Measurements from ENCODE around the gene ABCC11. TPM values are rescaled to one million over a fixed set of nuclear protein-coding genes. Genes with fewer than 3 reads are reported as not detected.

The ABCC11 gene
- total and polyA plus RNA-seq, 2 of the 4 experiments (the other 2 are of a cell fraction): 0.09 to 0.18 TPM

Other genes with a start within 250 kb of the ABCC11 start
- gene ABCC12, start 91.5 kb downstream of the ABCC11 start, total RNA-seq (2012; rRNA removed): under 0.01 TPM in 2 replicates
- not detected in 2 replicates for gene ABCC12, start 91.5 kb downstream of the ABCC11 start, polyA plus RNA-seq (2012; rRNA removed)
- gene LONP2, start 3.2 kb downstream of the ABCC11 start, total RNA-seq (2012; rRNA removed): 81.1 and 90.9 TPM in 2 replicates
- gene LONP2, start 3.2 kb downstream of the ABCC11 start, polyA plus RNA-seq (2012; rRNA removed): 26.7 and 31.5 TPM in 2 replicates
- 16.9 and 17.7 TPM in 2 replicates for gene SIAH1, start 137.9 kb upstream of the ABCC11 start, total RNA-seq (2012; rRNA removed)
- 8.8 and 10.3 TPM in 2 replicates for gene SIAH1, start 137.9 kb upstream of the ABCC11 start, polyA plus RNA-seq (2012; rRNA removed)

Data from IMR-90 (cell line).